Measurements from ENCODE around the gene KCNJ6. TPM values are rescaled to one million over a fixed set of nuclear protein-coding genes. Genes with fewer than 3 reads are reported as not detected.

Gene KCNJ6
- total and polyA plus RNA-seq, 10 of the 15 experiments (the other 5 are each of a cell fraction or from before 2014, with no cell fraction given): 0.03 to 0.07 (median 0.04) TPM; not detected in 7

GRCh38 chr21:37594472-37594951, 321.7 kb downstream of the KCNJ6 start:
- TF ChIP-seq RBBP5 (conservative IDR thresholded peaks at IDR 0.05) (no peak), JUNB (IDR thresholded peaks at IDR 0.05) (no peak), BCL11A (IDR thresholded peaks at IDR 0.05; ENCODE audit: low read depth, low read length) (no peak), DPF2 (IDR thresholded peaks at IDR 0.05) (no peak), TARDBP (IDR thresholded peaks at IDR 0.05; ENCODE audit: borderline replicate concordance) (no peak), RAD51 (IDR thresholded peaks at IDR 0.05) (no peak), ZNF622 (IDR thresholded peaks at IDR 0.05) (no peak), TBL1XR1 (IDR thresholded peaks at IDR 0.05; ENCODE audit: low read depth, low read length) (no peak), TCF7 (IDR thresholded peaks at IDR 0.05; ENCODE audit: borderline replicate concordance) (no peak), RCOR1 (conservative IDR thresholded peaks at IDR 0.05; ENCODE audit: low read depth, low read length) (no peak), SIN3A (IDR thresholded peaks at IDR 0.05; ENCODE audit: low read depth, low read length) (no peak), EGR1 (IDR thresholded peaks at IDR 0.05; ENCODE audit: borderline replicate concordance in 1 of 2, low read depth in 2 of 2, low read length in 2 of 2) (no peak), EED (IDR thresholded peaks at IDR 0.05; ENCODE audit: low read depth) (no peak), SRF (IDR thresholded peaks at IDR 0.05; ENCODE audit: low read depth in 2 of 2, low read length in 2 of 2) (no peak)
- TF ChIP-seq, protein P1, sequence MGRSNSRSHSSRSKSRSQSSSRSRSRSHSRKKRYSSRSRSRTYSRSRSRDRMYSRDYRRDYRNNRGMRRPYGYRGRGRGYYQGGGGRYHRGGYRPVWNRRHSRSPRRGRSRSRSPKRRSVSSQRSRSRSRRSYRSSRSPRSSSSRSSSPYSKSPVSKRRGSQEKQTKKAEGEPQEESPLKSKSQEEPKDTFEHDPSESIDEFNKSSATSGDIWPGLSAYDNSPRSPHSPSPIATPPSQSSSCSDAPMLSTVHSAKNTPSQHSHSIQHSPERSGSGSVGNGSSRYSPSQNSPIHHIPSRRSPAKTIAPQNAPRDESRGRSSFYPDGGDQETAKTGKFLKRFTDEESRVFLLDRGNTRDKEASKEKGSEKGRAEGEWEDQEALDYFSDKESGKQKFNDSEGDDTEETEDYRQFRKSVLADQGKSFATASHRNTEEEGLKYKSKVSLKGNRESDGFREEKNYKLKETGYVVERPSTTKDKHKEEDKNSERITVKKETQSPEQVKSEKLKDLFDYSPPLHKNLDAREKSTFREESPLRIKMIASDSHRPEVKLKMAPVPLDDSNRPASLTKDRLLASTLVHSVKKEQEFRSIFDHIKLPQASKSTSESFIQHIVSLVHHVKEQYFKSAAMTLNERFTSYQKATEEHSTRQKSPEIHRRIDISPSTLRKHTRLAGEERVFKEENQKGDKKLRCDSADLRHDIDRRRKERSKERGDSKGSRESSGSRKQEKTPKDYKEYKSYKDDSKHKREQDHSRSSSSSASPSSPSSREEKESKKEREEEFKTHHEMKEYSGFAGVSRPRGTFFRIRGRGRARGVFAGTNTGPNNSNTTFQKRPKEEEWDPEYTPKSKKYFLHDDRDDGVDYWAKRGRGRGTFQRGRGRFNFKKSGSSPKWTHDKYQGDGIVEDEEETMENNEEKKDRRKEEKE (IDR thresholded peaks at IDR 0.05): no peak
- TF ChIP-seq, protein P2, sequence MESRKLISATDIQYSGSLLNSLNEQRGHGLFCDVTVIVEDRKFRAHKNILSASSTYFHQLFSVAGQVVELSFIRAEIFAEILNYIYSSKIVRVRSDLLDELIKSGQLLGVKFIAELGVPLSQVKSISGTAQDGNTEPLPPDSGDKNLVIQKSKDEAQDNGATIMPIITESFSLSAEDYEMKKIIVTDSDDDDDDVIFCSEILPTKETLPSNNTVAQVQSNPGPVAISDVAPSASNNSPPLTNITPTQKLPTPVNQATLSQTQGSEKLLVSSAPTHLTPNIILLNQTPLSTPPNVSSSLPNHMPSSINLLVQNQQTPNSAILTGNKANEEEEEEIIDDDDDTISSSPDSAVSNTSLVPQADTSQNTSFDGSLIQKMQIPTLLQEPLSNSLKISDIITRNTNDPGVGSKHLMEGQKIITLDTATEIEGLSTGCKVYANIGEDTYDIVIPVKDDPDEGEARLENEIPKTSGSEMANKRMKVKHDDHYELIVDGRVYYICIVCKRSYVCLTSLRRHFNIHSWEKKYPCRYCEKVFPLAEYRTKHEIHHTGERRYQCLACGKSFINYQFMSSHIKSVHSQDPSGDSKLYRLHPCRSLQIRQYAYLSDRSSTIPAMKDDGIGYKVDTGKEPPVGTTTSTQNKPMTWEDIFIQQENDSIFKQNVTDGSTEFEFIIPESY (IDR thresholded peaks at IDR 0.05): no peak
- Histone ChIP-seq H3K36me3 (ENCODE audit: control insufficient read depth in 2 of 2, insufficient read depth in 2 of 2, low read length in 1 of 2) (no peaks in the 10 kb centered on the region), H3K4me2 (ENCODE audit: control insufficient read depth, insufficient read depth) (no peak overlapping the region), H3K9ac (ENCODE audit: control insufficient read depth, insufficient read depth, low read length) (no peak overlapping the region), H4K20me1 (ENCODE audit: control insufficient read depth, insufficient read depth) (no peaks in the 10 kb centered on the region), H3K27ac (ENCODE audit: control insufficient read depth, insufficient read depth) (no peak overlapping the region), H3K79me2 (ENCODE audit: control insufficient read depth, insufficient read depth, low read length) (no peaks in the 10 kb centered on the region), H3K4me1 (ENCODE audit: control insufficient read depth, insufficient read depth, low read length) (no peaks in the 10 kb centered on the region), H3K9me3 (replicated peaks; ENCODE audit: control insufficient read depth, insufficient read depth, low read length) (no peaks in the 10 kb centered on the region; the same call in 2 of the 3 replicates), H2AFZ (ENCODE audit: control insufficient read depth, low read depth, low read length) (no peak overlapping the region), H3K4me3 (no peak overlapping the region), H3K27me3 (replicated peaks in 1 of 2; ENCODE audit: control insufficient read depth in 2 of 2, insufficient read depth in 2 of 2, low read length in 1 of 2) (no peaks in the 10 kb centered on the region)
- ChIA-PET CTCF (no interaction called here), RAD21 (ENCODE audit: unreplicated experiment) (no interaction called here), SMC1A (ENCODE audit: uncharacterized antibody, unreplicated experiment) (no interaction called here), POLR2A (no interaction called here)
- intact Hi-C loops (cut with micrococcal nuclease; ENCODE audit: unreplicated experiment): no loop called here
- no TSS peak for BruUV-seq (replicated peaks)
- in situ Hi-C loops (cut with MboI): no loop called here
- ATAC-seq (no peak), FAIRE-seq (no peak), DNase-seq (ENCODE audit: low read depth, low spot score) (no peak)
- 59% methylated on average over 15 of the region's 15 CpGs for WGBS (ENCODE audit: insufficient coverage, insufficient replicate concordance, low lambda C conversion rate, missing lambda C conversion rate)

Measured in GM12878 (cell line).